Measurements from ENCODE around the gene F5. TPM values are rescaled to one million over a fixed set of nuclear protein-coding genes. Genes with fewer than 3 reads are reported as not detected.

Gene F5
- total RNA-seq, 2 donors from 2014 or later: 0.68 to 0.85 TPM

GRCh38 chr1:169615803-169616202 lies 29.5 kb upstream of the F5 start:
- ATAC-seq (ENCODE audit: insufficient number of reproducible peaks, low FRiP score, low read depth) (no peak), DNase-seq (ENCODE audit: low spot score) (no peak)
- Histone ChIP-seq H3K9me3 (no peaks in the 10 kb centered on the region), H3K4me1 (ENCODE audit: control insufficient read depth in 1 of 2, low read depth in 2 of 2) (no peaks in the 10 kb centered on the region), H3K27me3 (replicated peaks; ENCODE audit: insufficient read depth) (no peaks in the 10 kb centered on the region), H3K27ac (no peak overlapping the region), H3K36me3 (no peaks in the 10 kb centered on the region), H3K4me3 (no peak overlapping the region)
- TF ChIP-seq CTCF (IDR thresholded peaks at IDR 0.05): no peak

GRCh38 chr1:169610858-169611257 lies 24.6 kb upstream of the F5 start:
- H3K27ac ChIP-seq: no peak overlapping the region
- TF ChIP-seq CTCF (IDR thresholded peaks at IDR 0.05): no peak
- DNase-seq (ENCODE audit: low spot score) (no peak), ATAC-seq (ENCODE audit: insufficient number of reproducible peaks, low FRiP score, low read depth) (no peak)
- H3K27me3 ChIP-seq (replicated peaks; ENCODE audit: insufficient read depth): no peaks in the 10 kb centered on the region
- no peaks in the 10 kb centered on the region for H3K36me3 ChIP-seq
- no peaks in the 10 kb centered on the region for H3K9me3 ChIP-seq
- no peaks in the 10 kb centered on the region for H3K4me1 ChIP-seq (ENCODE audit: control insufficient read depth in 1 of 2, low read depth in 2 of 2)
- H3K4me3 ChIP-seq: no peak overlapping the region

GRCh38 chr1:169610108-169610507 lies 23.8 kb upstream of the F5 start:
- no peak for TF ChIP-seq CTCF (IDR thresholded peaks at IDR 0.05)
- no peaks in the 10 kb centered on the region for H3K27me3 ChIP-seq (replicated peaks; ENCODE audit: insufficient read depth)
- no peak overlapping the region for H3K27ac ChIP-seq
- ATAC-seq (ENCODE audit: insufficient number of reproducible peaks, low FRiP score, low read depth) (no peak), DNase-seq (ENCODE audit: low spot score) (no peak)
- H3K36me3 ChIP-seq: no peaks in the 10 kb centered on the region
- no peaks in the 10 kb centered on the region for H3K9me3 ChIP-seq
- H3K4me1 ChIP-seq (ENCODE audit: control insufficient read depth in 1 of 2, low read depth in 2 of 2): no peaks in the 10 kb centered on the region
- no peak overlapping the region for H3K4me3 ChIP-seq

- no peak for ATAC-seq (ENCODE audit: insufficient number of reproducible peaks, low FRiP score, low read depth)
- H3K4me3 ChIP-seq: no peak overlapping the region
- no peaks in the 10 kb centered on the region for H3K9me3 ChIP-seq
- DNase-seq (ENCODE audit: low spot score): no peak
- no peaks in the 10 kb centered on the region for H3K36me3 ChIP-seq
- H3K27me3 ChIP-seq (replicated peaks; ENCODE audit: insufficient read depth): no peaks in the 10 kb centered on the region
- H3K4me1 ChIP-seq (ENCODE audit: control insufficient read depth in 1 of 2, low read depth in 2 of 2): no peaks in the 10 kb centered on the region
- no peak for TF ChIP-seq CTCF (IDR thresholded peaks at IDR 0.05)
- H3K27ac ChIP-seq: no peak overlapping the region
These were observed 21.9 kb upstream of the F5 start for GRCh38 chr1:169608226-169608625.

- DNase-seq (ENCODE audit: low spot score) (no peak), ATAC-seq (ENCODE audit: insufficient number of reproducible peaks, low FRiP score, low read depth) (no peak)
- Histone ChIP-seq H3K27ac (no peak overlapping the region), H3K27me3 (replicated peaks; ENCODE audit: insufficient read depth) (no peaks in the 10 kb centered on the region), H3K4me3 (no peak overlapping the region), H3K36me3 (no peaks in the 10 kb centered on the region), H3K9me3 (no peaks in the 10 kb centered on the region), H3K4me1 (ENCODE audit: control insufficient read depth in 1 of 2, low read depth in 2 of 2) (no peaks in the 10 kb centered on the region)
- no peak for TF ChIP-seq CTCF (IDR thresholded peaks at IDR 0.05)
These were observed 18.7 kb upstream of the F5 start for GRCh38 chr1:169604781-169605560.
